Breast epithelium (tissue), 3 donors: Measurements from ENCODE around the gene PHF21B.

ENCODE experiments used
- CTCF ChIP-seq, 3 donors: fragments of 450-650 bp; IDR thresholded peaks; one replicate each; pipeline ENCODE4 v1.5.1; 2016 to 2017; ENCODE audit warnings: antibody characterized with exemption in 3 of 3, mild to moderate bottlenecking in 3 of 3, moderate library complexity in 3 of 3
- POLR2A ChIP-seq: fragments of 450-650 bp; IDR thresholded peaks from one replicate; pipeline ENCODE4 v1.6.1; 2016; ENCODE audit warnings: antibody characterized with exemption, mild to moderate bottlenecking, moderate library complexity

GRCh38 chr22:44916281-44917231 is 93.2 kb downstream of the PHF21B start:
- no peak for TF ChIP-seq CTCF (IDR thresholded peaks at IDR 0.05)
- TF ChIP-seq POLR2A, result no peak
